Thymus (tissue), 11 donors: Measurements from ENCODE around the gene PIK3R1. TPM values are rescaled to one million over a fixed set of nuclear protein-coding genes. Genes with fewer than 3 reads are reported as not detected.
A peak's percentile ranks its signal among the peaks of the same experiment; 100 is the strongest.
"Not testable (repeated sequence)": the region's sequence is repeated elsewhere in the genome, so short reads cannot be mapped to it uniquely, and the experiment has no call there.

Experiments used
- DNase-seq, 9 donors: peaks; one replicate each; pipeline ENCODE4 v3.0.0-alpha.2; 2013; ENCODE audit warnings: low spot score in 9 of 9, low read depth in 6 of 9, missing footprints in 1 of 9
- H3K27ac ChIP-seq, 2 donors: one replicate each; pipeline ENCODE4 v1.5.1; 2013; ENCODE audit warnings: control low read depth in 1 of 2, low read depth in 1 of 2, low read length in 1 of 2, mild to moderate bottlenecking in 1 of 2, moderate library complexity in 1 of 2
- H3K27me3 ChIP-seq, 2 donors: one replicate each; pipeline ENCODE4 v1.5.1; 2013; ENCODE audit warnings: low read length in 1 of 2; ENCODE audit not compliant: control insufficient read depth in 2 of 2, insufficient read depth in 1 of 2
- H3K36me3 ChIP-seq, 2 donors: one replicate each; pipeline ENCODE4 v1.5.1; 2013; ENCODE audit warnings: low read length in 1 of 2, mild to moderate bottlenecking in 1 of 2, moderate library complexity in 1 of 2; ENCODE audit not compliant: control insufficient read depth in 2 of 2, insufficient read depth in 2 of 2
- H3K4me1 ChIP-seq, 2 donors: one replicate each; pipeline ENCODE4 v1.5.1; 2013; ENCODE audit warnings: low read length in 2 of 2; ENCODE audit not compliant: control insufficient read depth in 2 of 2, insufficient read depth in 2 of 2
- H3K4me3 ChIP-seq, 2 donors: one replicate each; pipeline ENCODE4 v1.5.1; 2013; ENCODE audit warnings: low read length in 2 of 2, control low read depth in 1 of 2, mild to moderate bottlenecking in 1 of 2
- H3K9me3 ChIP-seq, 2 donors: one replicate each; pipeline ENCODE4 v1.5.1; 2013; ENCODE audit warnings: low read length in 1 of 2, mild to moderate bottlenecking in 1 of 2; ENCODE audit not compliant: control insufficient read depth in 2 of 2, insufficient read depth in 1 of 2
- whole genome bisulfite sequencing: extraction: QIAGEN DNeasy Blood & Tissue Kit; methylation state at CpG from one replicate; pipeline ENCODE4 v1.1.7; 2013; 5-methylcytosine and 5-hydroxymethylcytosine counted together
- polyA plus RNA-seq: library from polyadenylated mRNA; stranded (reverse); fragments of 200-250 nt; gene quantifications from one replicate; pipeline ENCODE4 v1.2.3, GENCODE V29; 2013
- total RNA-seq: library from RNA; stranded (reverse); fragments of 120-200 nt; gene quantifications from one replicate; pipeline ENCODE4 v1.2.4, GENCODE V29; 2013
- donor health status: healthy.

PIK3R1 gene
- total and polyA plus RNA-seq, 2 donors: 33.7 to 61.8 TPM

GRCh38 chr5:68227532-68228160 is 12.1 kb downstream of the PIK3R1 start:
- H3K4me3 ChIP-seq: no peak overlapping the region

GRCh38 chr5:68229416-68229815 is 13.9 kb downstream of the PIK3R1 start:
- Histone ChIP-seq H3K4me3 (no peak overlapping the region), H3K9me3 (no peaks in the 10 kb centered on the region), H3K36me3 (peaks cover 34 to 55% of the 10 kb centered on the region in 2 donors), H3K27me3 (no peaks in the 10 kb centered on the region), H3K4me1 (peaks cover 3 to 20% of the 10 kb centered on the region in 2 donors), H3K27ac (no peak overlapping the region)
- DNase-seq: no peak
- WGBS: 96% methylated on average over 4 of the region's 4 CpGs

More at GRCh38 chr5:68227532-68228160, 12.1 kb downstream of the PIK3R1 start:
- peaks cover 12 to 29% of the 10 kb centered on the region in 2 donors for H3K4me1 ChIP-seq
- H3K27me3 ChIP-seq: no peaks in the 10 kb centered on the region
- no peaks in the 10 kb centered on the region for H3K9me3 ChIP-seq
- peak in 1 of 9 donors; percentile 34 for DNase-seq
- 50% methylated on average over 7 of the region's 7 CpGs for WGBS
- peaks cover 34 to 52% of the 10 kb centered on the region in 2 donors for H3K36me3 ChIP-seq
- no peak overlapping the region for H3K27ac ChIP-seq

- 89% methylated on average over 1 of the region's 1 CpG for whole genome bisulfite sequencing
These were observed 14.7 kb downstream of the PIK3R1 start for GRCh38 chr5:68230285-68230684.

GRCh38 chr5:68231414-68232076 is 16.0 kb downstream of the PIK3R1 start:
- H3K36me3 ChIP-seq: peaks cover 26 to 46% of the 10 kb centered on the region in 2 donors
- no peaks in the 10 kb centered on the region for H3K9me3 ChIP-seq
- WGBS: 94% methylated on average over 5 of the region's 5 CpGs

More at GRCh38 chr5:68230285-68230684, 14.7 kb downstream of the PIK3R1 start:
- Histone ChIP-seq H3K36me3 (peaks cover 33 to 55% of the 10 kb centered on the region in 2 donors), H3K9me3 (no peaks in the 10 kb centered on the region), H3K27ac (no peak overlapping the region), H3K4me1 (peaks cover 3 to 14% of the 10 kb centered on the region in 2 donors), H3K27me3 (no peaks in the 10 kb centered on the region), H3K4me3 (no peak overlapping the region)
- no peak for DNase-seq

GRCh38 chr5:68232277-68232676 is 16.7 kb downstream of the PIK3R1 start:
- Histone ChIP-seq H3K27ac (no peak overlapping the region), H3K27me3 (no peaks in the 10 kb centered on the region), H3K4me1 (peaks cover 3% of the 10 kb centered on the region in 2 donors), H3K4me3 (no peak overlapping the region), H3K36me3 (peaks cover 21 to 40% of the 10 kb centered on the region in 2 donors), H3K9me3 (no peaks in the 10 kb centered on the region)
- DNase-seq: no peak
- WGBS: 83% methylated on average over 4 of the region's 4 CpGs

More at GRCh38 chr5:68231414-68232076, 16.0 kb downstream of the PIK3R1 start:
- no peak overlapping the region for H3K27ac ChIP-seq
- H3K27me3 ChIP-seq: no peaks in the 10 kb centered on the region
- H3K4me3 ChIP-seq: no peak overlapping the region
- DNase-seq: no peak
- H3K4me1 ChIP-seq: peaks cover 3% of the 10 kb centered on the region in 2 donors

GRCh38 chr5:68233075-68233474 is 17.5 kb downstream of the PIK3R1 start:
- Histone ChIP-seq H3K36me3 (peaks cover 16 to 32% of the 10 kb centered on the region in 2 donors), H3K27ac (no peak overlapping the region), H3K27me3 (no peaks in the 10 kb centered on the region), H3K4me1 (peaks cover 3% of the 10 kb centered on the region in 2 donors), H3K4me3 (no peak overlapping the region), H3K9me3 (no peaks in the 10 kb centered on the region)
- WGBS: 50% methylated on average over 1 of the region's 1 CpG
- no peak for DNase-seq

GRCh38 chr5:68235229-68235628 is 19.7 kb downstream of the PIK3R1 start:
- H3K4me1 ChIP-seq, H3K27ac ChIP-seq, H3K9me3 ChIP-seq, H3K27me3 ChIP-seq, DNase-seq, H3K4me3 ChIP-seq: not testable (repeated sequence)
- WGBS: 100% methylated on average over 2 of the region's 2 CpGs
- H3K36me3 ChIP-seq: peaks cover 12 to 20% of the 10 kb centered on the region in 2 donors

GRCh38 chr5:68237715-68238114 is 22.2 kb downstream of the PIK3R1 start:
- 91% methylated on average over 2 of the region's 2 CpGs for WGBS
- Histone ChIP-seq H3K4me3 (no peak overlapping the region), H3K9me3 (no peaks in the 10 kb centered on the region), H3K4me1 (peaks cover 7 to 20% of the 10 kb centered on the region in 2 donors), H3K27me3 (no peaks in the 10 kb centered on the region), H3K27ac (no peak overlapping the region), H3K36me3 (peaks cover 5 to 8% of the 10 kb centered on the region in 2 donors)
- no peak for DNase-seq

GRCh38 chr5:68239487-68239886 is 23.9 kb downstream of the PIK3R1 start:
- H3K4me3 ChIP-seq: no peak overlapping the region
- no peaks in the 10 kb centered on the region for H3K27me3 ChIP-seq
- H3K36me3 ChIP-seq: peaks cover 5 to 10% of the 10 kb centered on the region in 2 donors
- WGBS: 3% methylated on average over 7 of the region's 7 CpGs
- peak; percentile 50 to 89 (median 69) for DNase-seq
- H3K4me1 ChIP-seq: peaks cover 12 to 26% of the 10 kb centered on the region in 2 donors
- H3K9me3 ChIP-seq: no peaks in the 10 kb centered on the region
- peak overlapping the region; percentile 68 to 74 for H3K27ac ChIP-seq
